HepG2 (cell line): ENCODE data around the gene CAGE1. TPM values are rescaled to one million over a fixed set of nuclear protein-coding genes. Genes with fewer than 3 reads are reported as not detected.

Source experiments
- EP300 ChIP-seq, 3 experiments: sonication (generic) in 1 of 3; formaldehyde crosslinking in 1 of 3; IDR thresholded peaks; 2 replicates each; pipeline versions ENCODE4 v1.5.1 to v1.6.1; 2011 to 2020; ENCODE audit warnings: low read depth in 2 of 3, low read length in 2 of 3, borderline replicate concordance in 1 of 3, improper control_type of control experiment in 1 of 3, mild to moderate bottlenecking in 1 of 3, missing genetic modification reagents in 1 of 3, moderate library complexity in 1 of 3
- HNF4A ChIP-seq: sonication (generic); formaldehyde crosslinking; IDR thresholded peaks from 2 replicates; pipeline ENCODE4 v1.4.0; 2020; ENCODE audit warnings: missing genetic modification reagents
- KAT2B ChIP-seq: fragments of 150-350 bp; IDR thresholded peaks from 2 replicates; pipeline ENCODE4 v1.6.1; 2014; ENCODE audit warnings: low read depth, low read length, borderline replicate concordance
- MED13 ChIP-seq: sonication (generic); formaldehyde crosslinking; IDR thresholded peaks from 2 replicates; pipeline ENCODE4 v1.5.0; 2020; ENCODE audit warnings: missing genetic modification reagents
- NAIF1 ChIP-seq: sonication (generic); formaldehyde crosslinking; IDR thresholded peaks from 2 replicates; pipeline ENCODE4 v1.5.0; 2020; ENCODE audit warnings: mild to moderate bottlenecking, missing genetic modification reagents, borderline replicate concordance
- NCOA1 ChIP-seq: sonication (generic); formaldehyde crosslinking; IDR thresholded peaks from 2 replicates; pipeline ENCODE4 v1.9.0; 2021; ENCODE audit warnings: missing genetic modification reagents
- NCOA2 ChIP-seq: sonication (generic); formaldehyde crosslinking; IDR thresholded peaks from 2 replicates; pipeline ENCODE4 v1.8.0; 2022; ENCODE audit warnings: inconsistent platforms
- SCMH1 ChIP-seq: sonication (generic); formaldehyde crosslinking; IDR thresholded peaks from 2 replicates; pipeline ENCODE4 v1.9.0; 2021; ENCODE audit warnings: missing genetic modification reagents, mild to moderate bottlenecking, borderline replicate concordance
- SOX13 ChIP-seq, 3 experiments: fragments of 450-650 bp in 1 of 3; sonication (generic) in 1 of 3; formaldehyde crosslinking in 1 of 3; IDR thresholded peaks in 2 of 3; conservative IDR thresholded peaks in 1 of 3; 2 replicates each; pipeline versions ENCODE4 v1.5.0 to v1.6.1; 2016 to 2020; ENCODE audit warnings: antibody characterized with exemption in 1 of 3, mild to moderate bottlenecking in 1 of 3, missing compliant biosample characterization in 1 of 3, missing genetic modification reagents in 1 of 3, moderate library complexity in 1 of 3
- SP4 ChIP-seq: sonication (generic); formaldehyde crosslinking; IDR thresholded peaks from 2 replicates; pipeline ENCODE4 v1.8.1; 2023; ENCODE audit warnings: mild to moderate bottlenecking, missing genetic modification reagents
- YEATS4 ChIP-seq: sonication (generic); formaldehyde crosslinking; IDR thresholded peaks from 2 replicates; pipeline ENCODE4 v1.4.0; 2020; ENCODE audit warnings: missing genetic modification reagents, borderline replicate concordance
- ZBTB42 ChIP-seq: sonication (generic); formaldehyde crosslinking; IDR thresholded peaks from 2 replicates; pipeline ENCODE4 v1.5.0; 2020; ENCODE audit warnings: mild to moderate bottlenecking, missing genetic modification reagents
- ZNF124 ChIP-seq: sonication (generic); formaldehyde crosslinking; IDR thresholded peaks from 2 replicates; pipeline ENCODE4 v1.4.0; 2020; ENCODE audit warnings: missing genetic modification reagents
- ZNF605 ChIP-seq: sonication (generic); formaldehyde crosslinking; IDR thresholded peaks from 2 replicates; pipeline ENCODE4 v1.8.0; 2022; ENCODE audit warnings: mild to moderate bottlenecking, missing genetic modification reagents
- ZNF616 ChIP-seq: sonication (generic); formaldehyde crosslinking; IDR thresholded peaks from 2 replicates; pipeline ENCODE4 v1.5.0; 2020; ENCODE audit warnings: low read depth, mild to moderate bottlenecking, missing genetic modification reagents
- ZNF766 ChIP-seq: sonication (generic); formaldehyde crosslinking; IDR thresholded peaks from 2 replicates; pipeline ENCODE4 v1.5.0; 2020; ENCODE audit warnings: missing genetic modification reagents, borderline replicate concordance
- ZSCAN12 ChIP-seq: sonication (generic); formaldehyde crosslinking; IDR thresholded peaks from 2 replicates; pipeline ENCODE4 v1.9.0; 2021; ENCODE audit warnings: mild to moderate bottlenecking, missing genetic modification reagents
- ZZZ3 ChIP-seq: sonication (generic); formaldehyde crosslinking; IDR thresholded peaks from 2 replicates; pipeline ENCODE4 v1.4.0; 2020; ENCODE audit warnings: missing genetic modification reagents, mild to moderate bottlenecking, borderline replicate concordance
- polyA plus RNA-seq, 8 experiments: library from polyadenylated mRNA; depleted of rRNA in 3 of 8; stranded (reverse) in 7 of 8; unstranded in 1 of 8; fragments of >200 nt; fragmentation: Illumina TruSeq in 4 of 8; extraction: Trizol in 4 of 8; gene quantifications; 2 replicates each; pipeline versions ENCODE4 v1.2.1 to v1.2.3, GENCODE V29; 2011 to 2016; ENCODE audit warnings: low read depth in 4 of 8, missing spikeins in 1 of 8, mixed read lengths in 1 of 8; ENCODE audit not compliant: insufficient read depth in 1 of 8
- total RNA-seq, 5 experiments: library from RNA; depleted of rRNA; stranded (reverse); fragments of >200 nt; fragmentation: Illumina TruSeq; extraction: Trizol; gene quantifications; 2 replicates each; pipeline ENCODE4 v1.2.3, GENCODE V29; 2016; ENCODE audit warnings: low read depth in 1 of 5
- TF ChIP-seq, protein P1 (sequence below): sonication (generic); IDR thresholded peaks from 2 replicates; pipeline ENCODE4 v1.6.1; 2016; ENCODE audit warnings: low read depth, borderline replicate concordance
- TF ChIP-seq, protein P2 (sequence below): sonication (generic); formaldehyde crosslinking; IDR thresholded peaks from 2 replicates; pipeline ENCODE4 v1.8.0; 2022; ENCODE audit warnings: mild to moderate bottlenecking, missing genetic modification reagents, moderate library complexity
- TF ChIP-seq, protein P3 (sequence below): sonication (generic); formaldehyde crosslinking; IDR thresholded peaks from 2 replicates; pipeline ENCODE4 v1.5.0; 2020; ENCODE audit warnings: mild to moderate bottlenecking, missing genetic modification reagents
- TF ChIP-seq, protein P4 (sequence below): conservative IDR thresholded peaks from 2 replicates; pipeline ENCODE4 v1.6.1; 2018; ENCODE audit warnings: missing genetic modification reagents

CAGE1 gene
- total and polyA plus RNA-seq, 2 of the 13 experiments (the other 11 are each of a cell fraction or from before 2014, with no cell fraction given): 0.03 to 0.15 TPM

DNA sequence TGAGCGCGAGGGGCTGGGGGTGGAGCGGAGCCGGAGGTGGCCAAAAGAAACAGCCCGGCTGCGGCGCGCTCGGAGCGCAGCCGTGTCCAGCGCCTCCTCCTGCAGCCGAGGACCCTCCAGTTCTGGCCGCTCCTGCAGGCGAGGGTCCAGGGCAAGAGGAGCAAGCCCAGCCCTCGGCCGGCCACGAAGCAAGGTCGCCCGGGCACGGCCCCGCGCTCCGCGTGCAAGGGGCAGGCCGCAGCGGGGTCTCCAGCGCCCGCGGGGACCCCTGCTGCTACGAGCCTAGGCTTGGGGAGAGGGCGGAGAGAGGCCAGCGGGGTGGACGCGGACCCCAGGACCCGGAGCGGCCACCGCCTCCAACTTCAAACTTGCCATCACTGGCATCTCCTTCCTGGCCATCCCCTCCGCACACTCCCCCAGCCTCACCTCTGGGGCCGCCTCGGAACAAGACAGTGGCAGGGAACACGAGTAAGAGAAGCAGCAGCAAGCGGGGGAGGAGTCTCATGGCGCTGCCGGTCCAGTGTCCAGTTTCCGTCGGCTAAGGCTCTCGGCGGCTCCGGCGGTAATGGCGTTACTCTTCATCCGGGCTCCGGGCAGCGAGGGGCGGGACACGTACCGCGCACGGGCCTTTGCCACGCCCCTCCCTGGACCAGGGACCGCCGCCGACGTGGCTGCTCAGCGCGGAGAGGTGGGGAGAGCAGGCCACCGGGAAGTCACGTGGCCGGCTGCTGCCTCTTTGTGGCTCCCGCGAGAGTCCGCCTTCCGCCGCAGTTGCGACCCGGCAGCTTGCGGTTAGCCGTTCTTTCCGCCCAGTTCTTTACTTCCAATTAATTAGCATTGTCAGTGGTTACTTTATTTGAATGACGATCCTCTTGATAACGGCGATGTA lies 76.7 kb downstream of the CAGE1 start, which contains the start of gene SSR1 (continued):
- TF ChIP-seq YEATS4 (CRISPR knock-in tag) (peak; percentile 99), ZNF766 (CRISPR knock-in tag) (peak; percentile 70; the same call in 1 of the 2 replicates), MED13 (peak; percentile 77; the same call in 1 of the 2 replicates), HNF4A (peak; percentile 69), ZNF124 (CRISPR knock-in tag) (no peak; the same call in 1 of the 2 replicates), SOX13 (IDR thresholded peaks at IDR 0.05) (peak; percentile 55; the same call in 1 of the 2 replicates), SOX13 (CRISPR knock-in tag; conservative IDR thresholded peaks at IDR 0.05 in 1 of 2, IDR thresholded peaks at IDR 0.05 in 1 of 2) (peak in 1 of 2 experiments; percentile 76; a peak in 2 of 4 replicates), EP300 (IDR thresholded peaks at IDR 0.05; ENCODE audit: low read depth in 2 of 2, low read length in 2 of 2) (peak in 1 of 2 experiments; percentile 67; a peak in 2 of 4 replicates), EP300 (CRISPR knock-in tag; IDR thresholded peaks at IDR 0.05; ENCODE audit: borderline replicate concordance) (peak; percentile 81; the same call in 1 of the 2 replicates), ZBTB42 (CRISPR knock-in tag) (peak; percentile 86), NAIF1 (peak; percentile 96), NCOA2 (CRISPR knock-in tag) (peak; percentile 85), ZNF605 (CRISPR knock-in tag) (peak; percentile 59; the same call in 1 of the 2 replicates), ZZZ3 (CRISPR knock-in tag) (peak; percentile 73), SP4 (peak; percentile 96), NCOA1 (CRISPR knock-in tag) (0 out of 2 replicates have a peak, but pooled peaks have one; percentile 74), SCMH1 (CRISPR knock-in tag) (no peak), ZNF616 (CRISPR knock-in tag) (0 out of 2 replicates have a peak, but pooled peaks have one; percentile 55), KAT2B (no peak), ZSCAN12 (CRISPR knock-in tag) (no peak)
- TF ChIP-seq, protein P1, sequence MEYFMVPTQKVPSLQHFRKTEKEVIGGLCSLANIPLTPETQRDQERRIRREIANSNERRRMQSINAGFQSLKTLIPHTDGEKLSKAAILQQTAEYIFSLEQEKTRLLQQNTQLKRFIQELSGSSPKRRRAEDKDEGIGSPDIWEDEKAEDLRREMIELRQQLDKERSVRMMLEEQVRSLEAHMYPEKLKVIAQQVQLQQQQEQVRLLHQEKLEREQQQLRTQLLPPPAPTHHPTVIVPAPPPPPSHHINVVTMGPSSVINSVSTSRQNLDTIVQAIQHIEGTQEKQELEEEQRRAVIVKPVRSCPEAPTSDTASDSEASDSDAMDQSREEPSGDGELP: peak; percentile 45; the same call in 1 of the 2 replicates
- TF ChIP-seq, protein P2, sequence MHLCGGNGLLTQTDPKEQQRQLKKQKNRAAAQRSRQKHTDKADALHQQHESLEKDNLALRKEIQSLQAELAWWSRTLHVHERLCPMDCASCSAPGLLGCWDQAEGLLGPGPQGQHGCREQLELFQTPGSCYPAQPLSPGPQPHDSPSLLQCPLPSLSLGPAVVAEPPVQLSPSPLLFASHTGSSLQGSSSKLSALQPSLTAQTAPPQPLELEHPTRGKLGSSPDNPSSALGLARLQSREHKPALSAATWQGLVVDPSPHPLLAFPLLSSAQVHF (CRISPR knock-in tag): 0 out of 2 replicates have a peak, but pooled peaks have one; percentile 4
- TF ChIP-seq, protein P3, sequence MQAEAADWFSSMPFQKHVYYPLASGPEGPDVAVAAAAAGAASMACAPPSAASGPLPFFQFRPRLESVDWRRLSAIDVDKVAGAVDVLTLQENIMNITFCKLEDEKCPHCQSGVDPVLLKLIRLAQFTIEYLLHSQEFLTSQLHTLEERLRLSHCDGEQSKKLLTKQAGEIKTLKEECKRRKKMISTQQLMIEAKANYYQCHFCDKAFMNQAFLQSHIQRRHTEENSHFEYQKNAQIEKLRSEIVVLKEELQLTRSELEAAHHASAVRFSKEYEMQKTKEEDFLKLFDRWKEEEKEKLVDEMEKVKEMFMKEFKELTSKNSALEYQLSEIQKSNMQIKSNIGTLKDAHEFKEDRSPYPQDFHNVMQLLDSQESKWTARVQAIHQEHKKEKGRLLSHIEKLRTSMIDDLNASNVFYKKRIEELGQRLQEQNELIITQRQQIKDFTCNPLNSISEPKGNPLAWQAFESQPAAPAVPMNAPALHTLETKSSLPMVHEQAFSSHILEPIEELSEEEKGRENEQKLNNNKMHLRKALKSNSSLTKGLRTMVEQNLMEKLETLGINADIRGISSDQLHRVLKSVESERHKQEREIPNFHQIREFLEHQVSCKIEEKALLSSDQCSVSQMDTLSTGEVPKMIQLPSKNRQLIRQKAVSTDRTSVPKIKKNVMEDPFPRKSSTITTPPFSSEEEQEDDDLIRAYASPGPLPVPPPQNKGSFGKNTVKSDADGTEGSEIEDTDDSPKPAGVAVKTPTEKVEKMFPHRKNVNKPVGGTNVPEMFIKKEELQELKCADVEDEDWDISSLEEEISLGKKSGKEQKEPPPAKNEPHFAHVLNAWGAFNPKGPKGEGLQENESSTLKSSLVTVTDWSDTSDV (CRISPR knock-in tag): no peak; the same call in 1 of the 2 replicates
- TF ChIP-seq, protein P4, sequence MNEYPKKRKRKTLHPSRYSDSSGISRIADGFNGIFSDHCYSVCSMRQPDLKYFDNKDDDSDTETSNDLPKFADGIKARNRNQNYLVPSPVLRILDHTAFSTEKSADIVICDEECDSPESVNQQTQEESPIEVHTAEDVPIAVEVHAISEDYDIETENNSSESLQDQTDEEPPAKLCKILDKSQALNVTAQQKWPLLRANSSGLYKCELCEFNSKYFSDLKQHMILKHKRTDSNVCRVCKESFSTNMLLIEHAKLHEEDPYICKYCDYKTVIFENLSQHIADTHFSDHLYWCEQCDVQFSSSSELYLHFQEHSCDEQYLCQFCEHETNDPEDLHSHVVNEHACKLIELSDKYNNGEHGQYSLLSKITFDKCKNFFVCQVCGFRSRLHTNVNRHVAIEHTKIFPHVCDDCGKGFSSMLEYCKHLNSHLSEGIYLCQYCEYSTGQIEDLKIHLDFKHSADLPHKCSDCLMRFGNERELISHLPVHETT (CRISPR knock-in tag): peak; percentile 94; the same call in 1 of the 2 replicates
